EH (cell line): ENCODE results near the gene ZNF75A.

ENCODE experiments used
- DNase-seq: peaks from one replicate; pipeline ENCODE4 v3.0.0-alpha.2; 2015; ENCODE audit warnings: low read depth

The ZNF75A gene

DNA sequence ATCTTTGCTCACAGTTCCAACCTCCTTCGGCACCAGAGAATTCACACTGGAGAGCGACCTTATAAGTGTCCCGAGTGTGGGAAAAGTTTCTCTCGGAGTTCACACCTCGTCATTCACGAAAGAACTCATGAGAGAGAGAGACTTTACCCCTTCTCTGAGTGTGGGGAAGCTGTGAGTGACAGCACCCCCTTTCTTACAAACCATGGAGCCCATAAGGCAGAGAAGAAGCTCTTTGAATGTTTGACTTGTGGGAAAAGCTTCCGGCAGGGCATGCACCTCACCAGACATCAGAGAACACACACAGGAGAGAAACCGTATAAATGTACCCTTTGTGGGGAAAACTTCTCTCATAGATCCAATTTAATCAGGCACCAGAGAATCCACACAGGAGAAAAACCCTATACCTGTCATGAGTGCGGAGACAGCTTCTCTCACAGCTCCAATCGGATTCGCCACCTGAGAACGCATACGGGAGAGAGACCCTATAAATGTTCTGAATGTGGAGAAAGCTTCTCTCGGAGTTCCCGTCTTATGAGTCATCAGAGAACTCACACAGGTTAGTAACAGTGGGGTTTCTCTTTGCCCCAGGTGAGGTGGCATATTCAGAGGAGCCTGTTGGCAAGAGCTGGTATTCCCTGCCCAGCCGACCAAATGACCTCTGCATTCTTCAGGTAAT is 15.2 kb upstream of the ZNF75A start:
- no peak for DNase-seq

DNA sequence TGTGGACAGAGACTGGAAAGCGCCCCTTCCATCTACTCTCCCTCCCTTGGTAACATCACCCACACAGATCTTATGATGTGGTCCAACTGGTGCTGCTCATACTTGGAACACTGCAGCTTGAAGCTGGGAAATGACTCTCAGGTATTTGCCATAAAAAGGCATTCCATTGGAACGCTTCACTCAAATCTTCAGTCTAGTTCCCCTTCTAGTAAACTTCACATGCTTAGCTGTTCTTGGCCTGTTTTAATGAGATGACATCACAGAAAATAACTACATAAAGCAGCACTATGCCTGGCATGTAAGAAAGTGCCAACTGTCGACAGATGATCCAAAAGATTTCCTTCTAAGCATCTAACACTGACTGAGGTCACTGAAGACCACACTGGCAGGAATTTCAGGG is 12.7 kb upstream of the ZNF75A start:
- peak; percentile 60 for DNase-seq

DNA sequence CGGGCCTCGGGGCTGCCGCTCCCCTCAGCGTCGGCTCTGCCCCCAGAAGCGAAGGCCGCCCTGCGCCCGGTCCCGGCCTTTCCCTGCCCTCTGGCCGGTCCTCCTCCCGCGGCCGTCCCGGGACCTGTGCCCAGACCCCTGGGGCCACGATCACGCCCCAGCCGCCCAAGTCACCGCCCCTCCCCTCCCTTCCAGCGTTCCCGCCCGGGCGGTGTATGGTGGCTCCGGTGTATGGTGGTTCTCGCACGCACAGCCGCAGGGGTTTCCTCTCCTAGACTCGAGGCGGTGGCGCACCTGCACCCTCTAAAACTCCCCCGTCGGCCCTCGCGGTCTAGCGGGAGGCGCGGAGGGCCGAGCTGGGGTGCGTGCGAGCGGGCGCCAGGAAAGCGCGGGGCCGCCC is 10.1 kb upstream of the ZNF75A start:
- DNase-seq, result no peak

DNA sequence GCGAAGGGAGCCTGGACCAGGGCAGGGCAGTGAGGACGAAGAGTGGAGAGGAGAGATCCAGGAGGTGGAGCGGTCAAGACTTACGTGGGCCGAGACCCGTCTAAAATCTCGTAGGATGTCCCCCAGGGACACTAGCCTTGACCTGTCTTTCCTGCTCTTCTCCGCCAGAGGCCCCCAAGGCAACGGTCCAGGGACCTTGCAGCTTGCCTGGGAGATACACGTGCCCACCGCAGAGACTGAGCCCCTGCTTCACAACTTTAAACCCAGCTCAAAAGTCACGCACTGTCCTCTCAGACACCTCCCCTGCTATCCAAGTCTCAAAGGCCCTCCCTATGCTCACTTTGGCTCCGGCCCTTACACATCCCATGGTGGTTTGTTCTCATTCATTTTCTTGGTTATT is 9.5 kb upstream of the ZNF75A start:
- DNase-seq, result no peak

DNA sequence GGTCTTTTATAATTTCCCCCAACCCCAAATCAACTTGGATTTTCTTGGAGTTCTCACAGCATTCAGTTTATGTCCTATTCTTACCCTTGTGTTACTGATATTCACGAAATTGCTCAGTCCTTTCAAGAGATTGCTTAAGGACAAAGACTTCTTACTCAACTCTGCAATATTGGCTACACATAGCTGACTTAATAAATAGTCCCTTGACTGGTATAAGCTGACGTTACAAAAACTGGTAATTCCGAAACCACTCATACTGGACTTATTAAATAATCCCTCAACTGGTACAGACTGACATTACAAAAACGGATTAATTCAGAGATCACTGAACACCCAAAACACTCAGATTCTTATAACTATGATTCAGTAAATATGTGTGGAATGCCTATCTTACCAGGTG is 927 bp upstream of the ZNF75A start:
- no peak for DNase-seq

DNA sequence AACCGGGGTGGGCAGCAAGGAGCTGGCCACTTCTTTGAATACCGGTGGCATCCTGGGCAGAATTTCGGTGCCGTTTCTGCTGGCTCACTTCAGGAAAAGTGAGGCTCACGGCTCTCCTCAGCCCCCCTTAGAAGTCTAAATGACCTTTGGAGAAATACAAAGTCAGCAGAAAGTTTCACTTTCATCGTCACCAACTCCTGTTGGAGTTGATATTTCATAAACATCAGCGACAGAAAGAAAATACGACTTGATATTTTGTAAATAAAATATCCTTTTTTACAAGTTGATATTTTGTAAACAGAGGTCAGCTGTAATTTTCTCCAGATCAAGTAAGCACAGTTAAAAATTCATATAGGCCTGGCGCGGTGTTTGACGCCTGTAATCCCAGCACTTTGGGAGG is 781 bp downstream of the ZNF75A start:
- DNase-seq, result no peak

DNA sequence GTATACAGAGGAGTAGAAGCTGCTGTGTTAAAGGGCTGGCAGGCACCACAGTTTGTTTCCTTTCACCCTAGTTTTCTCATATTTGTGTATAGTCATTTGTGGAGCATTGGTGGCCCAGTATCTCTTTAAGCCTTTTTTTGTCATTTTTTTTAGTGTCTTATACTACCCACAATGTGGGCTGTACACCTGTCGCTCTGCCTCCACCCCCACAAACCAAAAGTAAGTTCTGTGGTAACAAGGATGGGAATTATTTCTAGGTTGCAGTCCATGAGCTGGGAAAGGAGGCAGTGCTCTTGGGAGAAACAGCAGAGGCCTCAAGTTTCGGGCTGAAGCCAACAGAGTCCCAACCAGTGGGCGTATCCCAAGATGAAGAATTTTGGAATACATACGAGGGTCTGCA is 6.2 kb downstream of the ZNF75A start:
- DNase-seq, result no peak

DNA sequence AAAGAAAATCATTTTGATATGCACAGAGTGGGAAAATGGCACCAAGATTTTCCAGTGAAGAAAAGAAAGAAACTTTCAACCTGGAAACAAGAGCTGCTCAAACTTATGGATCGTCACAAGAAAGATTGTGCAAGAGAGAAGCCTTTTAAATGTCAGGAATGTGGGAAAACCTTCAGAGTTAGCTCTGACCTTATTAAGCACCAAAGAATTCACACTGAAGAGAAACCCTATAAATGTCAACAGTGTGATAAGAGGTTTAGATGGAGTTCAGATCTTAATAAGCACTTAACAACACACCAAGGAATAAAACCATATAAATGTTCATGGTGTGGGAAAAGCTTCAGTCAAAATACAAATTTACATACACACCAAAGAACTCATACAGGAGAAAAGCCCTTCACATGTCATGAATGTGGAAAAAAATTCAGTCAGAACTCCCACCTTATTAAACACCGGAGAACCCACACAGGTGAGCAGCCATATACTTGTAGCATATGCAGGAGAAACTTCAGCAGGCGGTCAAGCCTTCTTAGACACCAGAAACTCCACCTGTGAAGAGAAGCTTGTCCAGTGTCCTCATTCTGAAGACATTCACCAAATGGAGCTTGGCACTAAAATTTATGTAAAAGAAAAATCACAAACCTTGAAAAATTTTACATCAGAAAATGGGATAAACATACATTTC is 12.2 kb downstream of the ZNF75A start:
- peak; percentile 12 for DNase-seq

DNA sequence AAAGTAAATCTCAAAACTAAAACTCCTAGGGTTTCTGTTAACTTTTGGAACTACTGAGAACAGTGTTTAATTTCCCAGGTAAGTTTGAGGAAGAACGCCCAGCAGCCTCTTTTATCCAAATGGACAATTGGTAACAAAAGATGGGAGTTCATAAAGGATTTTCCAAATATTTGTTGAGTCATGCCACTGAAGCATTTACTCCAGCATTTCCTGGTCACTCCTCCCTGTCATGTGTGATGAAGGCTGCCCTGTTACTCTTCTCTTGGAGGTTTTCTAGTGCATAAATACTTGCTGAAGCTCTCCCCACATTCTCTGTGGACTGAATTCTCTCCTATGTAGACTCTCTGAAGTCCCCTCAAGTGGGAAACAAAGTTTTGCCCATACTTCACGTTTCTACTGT is 16.5 kb downstream of the ZNF75A start:
- DNase-seq, result no peak

DNA sequence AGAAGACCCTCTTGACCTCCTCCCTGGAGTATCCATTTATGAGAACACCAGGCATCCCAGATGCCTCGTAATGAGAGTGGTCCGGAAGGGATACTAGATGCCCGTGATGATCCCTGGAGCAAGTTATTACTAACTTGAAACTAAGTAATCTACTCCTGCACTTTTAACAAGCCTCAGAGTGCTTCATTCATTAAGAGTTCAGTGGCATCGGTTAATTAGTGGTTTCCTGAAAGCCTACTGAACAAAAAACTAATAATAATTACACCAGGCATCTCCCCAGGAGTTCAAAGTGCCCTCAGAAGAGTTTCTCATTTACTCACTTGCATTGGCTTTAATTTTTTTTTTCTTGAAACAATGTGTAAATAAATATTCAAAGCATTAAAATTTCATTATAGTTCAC is 22.2 kb downstream of the ZNF75A start:
- DNase-seq, result no peak

DNA sequence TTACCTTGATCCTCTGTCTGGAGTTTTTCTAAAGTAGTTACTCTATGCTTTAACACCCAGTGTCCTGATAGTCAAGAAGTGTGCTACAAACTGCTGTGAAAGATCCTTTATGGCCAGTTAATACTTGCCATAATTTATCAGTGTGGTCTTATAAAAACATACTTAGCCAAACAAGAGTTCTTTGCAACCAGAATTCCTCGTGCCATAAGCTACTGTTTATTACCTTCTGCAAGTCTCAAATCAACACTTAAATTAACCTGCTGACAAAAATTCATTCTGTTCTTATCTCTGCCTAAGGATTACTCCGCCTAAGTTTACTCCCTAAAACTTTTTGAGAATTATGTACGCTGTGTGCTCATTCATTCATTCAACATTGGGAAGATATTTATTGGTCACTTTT is 22.8 kb downstream of the ZNF75A start:
- DNase-seq, result no peak

DNA sequence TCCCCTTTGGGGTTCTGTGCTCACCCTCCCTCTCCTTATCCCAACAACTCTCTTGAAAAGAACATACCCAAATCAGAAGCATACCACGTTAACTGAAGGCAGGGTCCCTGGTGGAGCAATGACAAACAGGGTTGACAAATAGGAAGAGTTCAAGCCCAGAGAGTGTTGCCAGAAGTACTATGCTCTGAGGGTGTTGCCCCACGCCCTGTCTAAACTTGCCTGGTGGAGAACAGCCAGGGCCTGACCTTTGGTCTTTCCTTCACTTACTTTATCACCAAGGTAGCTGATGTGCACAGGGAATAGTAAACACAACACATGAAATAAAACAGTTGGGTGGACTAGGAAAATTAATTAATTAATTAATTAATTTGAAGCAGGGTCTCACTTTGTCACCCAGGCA is 23.3 kb downstream of the ZNF75A start:
- DNase-seq, result no peak

DNA sequence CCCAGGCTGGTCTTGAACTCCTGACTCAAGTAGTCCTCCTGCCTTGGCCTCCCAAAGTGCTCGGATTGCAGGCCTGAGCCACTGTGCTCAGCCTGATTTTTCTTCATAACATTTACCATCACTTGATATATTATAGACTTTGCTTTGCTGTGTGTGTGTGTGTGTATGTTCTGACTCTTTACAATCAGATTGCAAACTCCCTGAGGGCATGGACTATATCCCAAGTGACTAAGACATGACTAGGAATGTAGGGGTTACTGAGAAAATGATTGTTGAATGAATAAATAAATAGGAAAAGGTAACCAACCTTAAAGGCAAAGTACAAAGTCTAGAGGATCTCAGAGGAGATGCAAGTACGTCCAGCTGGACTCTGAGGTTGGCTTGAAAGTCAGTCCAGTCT is 40.7 kb downstream of the ZNF75A start:
- DNase-seq, result no peak

DNA sequence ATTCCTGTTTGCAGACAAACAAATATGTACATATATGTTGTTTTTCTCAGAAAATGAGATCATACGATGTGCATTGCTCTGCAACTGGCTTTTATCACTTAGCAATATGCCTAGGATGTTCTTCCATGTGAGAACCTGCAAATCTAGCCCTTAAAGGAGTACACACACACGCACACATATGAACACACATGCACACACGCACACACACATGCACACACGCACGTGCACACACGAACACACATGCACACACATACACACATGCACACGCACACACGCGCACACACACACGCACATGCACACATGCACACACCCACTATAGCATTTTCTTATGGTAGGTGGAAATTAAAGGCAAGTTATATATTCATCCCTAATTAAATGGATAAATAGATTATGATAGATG is 42.3 kb downstream of the ZNF75A start:
- DNase-seq, result no peak

DNA sequence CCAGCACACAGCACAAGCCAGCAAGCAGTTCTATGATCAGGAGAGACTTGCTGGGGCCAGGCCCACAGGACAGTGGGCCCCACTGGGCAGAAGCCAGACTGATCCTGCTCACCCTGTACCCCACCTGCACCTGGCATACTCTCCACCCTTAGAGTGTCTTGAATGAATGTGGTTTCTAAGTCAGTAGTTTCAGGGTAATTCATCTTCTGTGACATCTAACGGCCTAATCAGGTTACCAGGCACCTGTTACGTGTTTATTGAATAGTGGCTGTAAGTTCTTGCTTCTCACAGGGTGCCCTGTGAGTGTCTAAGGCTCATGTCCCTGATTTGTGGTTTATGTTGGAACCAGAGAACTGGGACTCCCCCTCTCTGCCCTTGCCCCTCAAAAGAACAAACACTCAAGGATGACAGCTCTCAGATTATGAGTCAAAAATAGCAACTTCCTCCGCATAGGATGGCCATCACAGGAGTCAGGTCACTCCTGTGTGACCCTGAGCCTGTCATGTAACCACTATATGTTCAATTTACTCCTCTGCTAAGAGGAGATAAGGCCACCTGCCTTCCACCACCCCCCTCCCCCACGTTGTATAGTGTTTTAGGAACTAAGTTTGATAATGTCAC is 43.4 kb downstream of the ZNF75A start:
- no peak for DNase-seq

DNA sequence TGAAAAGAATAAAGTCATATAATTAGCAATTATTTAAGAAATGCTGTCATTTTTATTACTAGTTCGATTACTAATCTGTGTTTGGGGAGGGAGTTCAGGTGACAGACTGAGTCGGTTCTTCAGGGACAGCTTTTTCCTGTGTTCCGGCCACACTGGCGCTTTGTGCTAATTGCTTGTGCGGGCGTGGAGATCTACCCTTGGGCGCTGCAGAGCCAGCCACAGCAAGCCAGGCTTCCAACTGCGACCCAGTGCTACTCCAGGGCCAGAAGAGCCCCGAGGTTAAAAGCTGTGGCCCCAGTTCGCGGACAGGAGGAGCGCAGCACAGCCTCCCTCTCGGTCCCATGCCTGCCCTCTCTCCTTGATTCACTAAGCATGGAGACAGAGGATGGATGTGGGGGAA is 43.9 kb downstream of the ZNF75A start:
- DNase-seq, result no peak

DNA sequence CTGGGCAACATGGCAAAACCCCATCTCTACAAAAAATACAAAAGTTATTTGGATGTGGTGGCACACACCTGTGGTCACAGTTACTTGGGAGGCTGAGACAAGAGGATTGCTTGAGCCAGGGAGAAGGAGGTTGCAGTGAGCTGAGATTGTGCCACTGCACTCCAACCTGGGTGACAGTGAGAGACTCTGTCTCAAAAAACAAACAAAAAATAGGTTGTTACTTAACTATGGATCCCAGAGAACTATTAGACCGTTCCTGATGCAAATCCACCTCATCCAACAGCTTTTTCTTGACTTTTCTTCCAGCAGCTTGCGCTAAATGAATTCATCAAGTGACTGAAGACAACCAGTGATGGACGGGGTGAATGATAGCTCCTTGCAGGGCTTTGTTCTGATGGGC is 50.3 kb downstream of the ZNF75A start, which contains the start of gene OR2C1:
Gene OR2C1 (plus strand): TSS at position 301 of the 400 bp plus-strand sequence. CDS start 52 bp downstream, at position 353.
- no peak for DNase-seq

DNA sequence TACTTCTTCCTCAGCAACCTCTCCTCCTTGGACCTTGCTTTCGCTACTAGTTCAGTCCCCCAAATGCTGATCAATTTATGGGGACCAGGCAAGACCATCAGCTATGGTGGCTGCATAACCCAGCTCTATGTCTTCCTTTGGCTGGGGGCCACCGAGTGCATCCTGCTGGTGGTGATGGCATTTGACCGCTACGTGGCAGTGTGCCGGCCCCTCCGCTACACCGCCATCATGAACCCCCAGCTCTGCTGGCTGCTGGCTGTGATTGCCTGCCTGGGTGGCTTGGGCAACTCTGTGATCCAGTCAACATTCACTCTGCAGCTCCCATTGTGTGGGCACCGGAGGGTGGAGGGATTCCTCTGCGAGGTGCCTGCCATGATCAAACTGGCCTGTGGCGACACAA is 50.8 kb downstream of the ZNF75A start:
- DNase-seq, result no peak

DNA sequence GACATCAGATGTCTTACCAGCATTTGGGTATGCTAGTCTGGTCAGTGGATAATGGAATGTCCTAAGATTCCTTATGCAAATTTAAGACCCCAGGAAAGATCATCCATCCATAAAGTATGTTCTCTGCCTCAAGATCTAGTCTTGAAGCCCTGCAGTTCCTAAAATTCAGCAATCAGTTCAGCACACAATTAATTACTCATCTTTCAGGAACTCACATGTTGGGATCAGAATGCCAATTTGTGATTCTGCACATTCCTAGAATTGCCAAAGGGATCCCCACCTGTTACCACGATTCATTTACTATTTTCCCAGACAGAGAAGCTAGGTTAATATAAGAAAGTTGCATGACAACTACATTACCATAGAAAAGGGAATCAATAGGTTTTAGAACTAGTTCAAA is 53.6 kb downstream of the ZNF75A start:
- DNase-seq, result no peak

DNA sequence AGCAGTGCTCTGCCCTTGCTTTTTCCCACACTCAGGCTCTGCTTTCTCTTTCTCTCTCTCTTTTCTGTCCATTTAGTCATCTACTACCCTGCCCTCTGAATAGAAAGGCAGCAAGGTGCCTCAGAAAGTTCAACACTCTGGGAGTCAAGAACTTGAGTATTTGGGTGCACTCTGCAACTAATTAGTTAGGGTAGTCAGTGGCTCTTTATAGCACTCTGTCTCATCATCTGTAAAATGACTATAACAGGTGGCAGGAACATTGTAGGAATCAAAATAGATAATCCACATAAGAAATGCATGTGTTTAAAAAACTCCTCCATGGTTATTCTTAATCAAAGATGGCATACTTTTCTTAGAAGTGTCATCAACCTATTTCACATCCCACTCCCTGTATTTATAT is 57.6 kb downstream of the ZNF75A start:
- no peak for DNase-seq

DNA sequence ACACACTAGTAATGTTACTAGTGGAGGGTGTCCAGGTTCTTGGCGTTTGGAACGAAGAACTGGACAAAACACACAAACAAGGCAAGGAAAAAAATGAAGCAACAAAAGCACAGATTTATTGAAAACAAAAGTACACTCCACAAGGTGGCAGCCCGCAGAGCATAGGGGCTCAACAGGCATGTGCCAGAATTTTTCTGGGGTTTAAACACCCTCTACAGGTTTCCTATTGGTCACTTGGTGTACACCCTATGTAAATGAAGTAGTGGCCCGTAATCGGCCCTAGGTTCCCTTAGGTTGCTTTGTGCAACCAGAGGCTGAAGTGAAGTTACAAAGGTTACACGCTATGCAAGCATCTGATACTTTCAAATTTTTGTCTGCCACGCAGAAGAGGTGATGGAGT is 58.5 kb downstream of the ZNF75A start:
- DNase-seq, result no peak

DNA sequence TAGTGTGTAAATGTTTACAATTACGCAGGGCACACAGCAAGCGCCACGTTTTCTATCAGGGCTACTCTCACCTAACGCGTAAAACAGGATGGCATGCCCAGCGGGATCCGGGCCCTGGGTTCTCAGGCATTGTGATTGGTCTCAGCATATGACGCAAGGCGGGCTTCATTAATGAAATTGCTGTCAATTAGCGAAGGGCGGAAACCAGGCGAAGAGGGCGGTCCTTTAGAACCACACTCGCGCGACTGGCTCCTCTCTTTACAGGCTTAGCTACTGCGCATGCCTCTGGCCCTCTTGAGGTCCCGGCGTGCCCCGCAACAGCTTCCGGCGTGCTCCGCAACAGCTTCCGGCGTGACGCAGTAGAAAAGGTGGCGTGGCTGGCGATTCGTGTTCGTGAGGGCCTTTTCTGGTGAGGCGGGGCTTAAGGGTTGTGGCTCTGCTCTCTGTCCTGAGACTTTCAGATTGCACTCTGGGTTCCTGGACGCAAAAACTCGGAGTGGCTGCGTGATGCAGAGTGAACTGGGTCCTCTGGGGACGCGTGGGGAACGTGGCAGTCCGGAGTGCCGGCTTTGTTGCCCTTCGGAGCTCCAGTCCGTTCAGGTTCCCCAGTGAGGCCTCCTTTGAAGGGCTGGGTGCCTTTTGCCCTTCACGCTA is 59.6 kb downstream of the ZNF75A start:
- peak; percentile 95 for DNase-seq
